UCSD-AML1 (cell line): ENCODE data around the gene ZDHHC24.

Source experiments
- DNase-seq: peaks from one replicate; lab custom pipeline; 2025; ENCODE audit not compliant: unreplicated experiment; lab: John Stamatoyannopoulos, UW

Gene ZDHHC24

DNA sequence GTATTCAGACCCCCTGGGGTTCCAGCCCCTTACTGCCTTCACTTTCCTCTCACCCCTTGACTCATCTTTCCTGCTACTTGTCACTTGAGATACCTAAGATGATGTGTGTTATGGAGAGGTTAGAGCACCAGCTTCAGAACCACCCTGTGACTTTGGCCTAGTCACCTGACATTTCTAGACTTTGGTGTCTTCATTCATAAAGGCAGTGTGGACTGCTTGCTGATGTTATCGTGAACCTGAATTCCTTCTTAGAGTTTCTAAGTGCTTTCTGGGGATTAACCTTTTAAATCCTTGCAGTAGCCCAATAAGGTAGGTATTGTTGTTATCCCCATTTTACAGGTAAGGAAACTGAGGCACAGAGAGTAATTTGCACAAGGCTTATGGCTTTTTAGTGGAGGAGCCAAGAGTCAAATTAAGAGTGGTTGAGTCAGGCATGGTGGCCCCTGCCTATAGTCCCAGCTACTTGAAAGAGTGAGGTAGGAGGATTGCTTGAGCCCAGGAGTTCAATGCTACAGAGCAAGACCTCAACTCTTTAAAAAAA, 40.5 kb downstream of the ZDHHC24 start:
- DNase-seq, result no peak

DNA sequence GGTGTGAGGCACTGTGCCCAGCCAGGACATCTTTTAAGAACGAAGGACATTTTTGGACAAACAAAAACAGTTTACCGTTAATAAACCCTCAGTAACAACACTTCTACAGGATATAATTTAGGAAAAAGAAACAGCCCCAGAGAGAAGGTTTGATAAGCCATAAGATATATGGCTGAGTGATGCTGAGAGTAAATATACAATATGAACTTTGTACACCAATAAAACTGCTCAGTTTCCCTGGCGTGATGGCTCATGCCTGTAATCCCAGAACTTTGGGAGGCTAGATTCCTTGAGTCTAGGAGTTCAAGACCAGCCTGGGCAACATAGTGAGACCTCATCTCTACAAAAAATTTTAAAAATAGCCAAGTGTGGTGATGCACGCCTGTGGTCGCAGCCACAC, 47.3 kb downstream of the ZDHHC24 start:
- no peak for DNase-seq

DNA sequence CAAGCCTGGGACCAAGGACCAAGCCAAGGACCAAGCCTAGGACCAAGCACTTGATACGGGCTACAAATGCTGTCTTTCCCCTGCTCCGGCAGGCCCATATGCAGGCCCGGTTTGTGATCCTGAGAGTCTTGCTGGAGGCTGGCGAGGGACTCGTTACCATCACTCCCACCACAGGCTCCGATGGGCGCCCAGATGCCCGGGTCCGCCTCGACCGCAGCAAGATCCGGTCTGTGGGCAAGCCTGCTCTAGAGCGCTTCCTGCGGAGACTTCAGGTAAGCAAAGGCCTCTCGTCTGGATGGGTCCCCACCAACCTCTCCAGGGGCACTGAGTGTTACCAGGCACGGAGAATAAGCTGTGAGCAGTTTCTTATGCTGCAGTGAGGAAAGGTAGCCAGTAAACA, 48.6 kb downstream of the ZDHHC24 start:
- no peak for DNase-seq

DNA sequence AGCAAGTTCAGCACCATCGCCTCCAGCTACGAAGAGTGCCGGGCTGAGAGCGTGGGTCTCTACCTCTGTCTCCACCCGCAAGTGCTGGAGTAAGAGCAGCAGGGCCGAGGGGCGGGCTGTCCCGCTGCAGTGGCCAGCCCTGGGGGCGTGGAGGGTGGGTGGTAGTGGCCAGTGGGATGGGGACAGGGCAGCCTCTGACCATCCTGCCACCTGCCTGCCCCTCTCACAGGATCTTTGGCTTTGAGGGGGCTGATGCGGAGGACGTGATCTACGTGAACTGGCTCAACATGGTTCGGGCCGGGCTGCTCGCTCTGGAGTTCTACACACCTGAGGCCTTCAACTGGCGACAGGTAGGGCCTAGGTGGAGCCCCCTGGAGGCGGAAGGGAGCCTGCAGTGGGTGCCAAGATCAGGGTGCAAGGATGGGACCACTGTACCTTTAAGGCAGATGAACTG, 50.4 kb downstream of the ZDHHC24 start:
- DNase-seq, result no peak

DNA sequence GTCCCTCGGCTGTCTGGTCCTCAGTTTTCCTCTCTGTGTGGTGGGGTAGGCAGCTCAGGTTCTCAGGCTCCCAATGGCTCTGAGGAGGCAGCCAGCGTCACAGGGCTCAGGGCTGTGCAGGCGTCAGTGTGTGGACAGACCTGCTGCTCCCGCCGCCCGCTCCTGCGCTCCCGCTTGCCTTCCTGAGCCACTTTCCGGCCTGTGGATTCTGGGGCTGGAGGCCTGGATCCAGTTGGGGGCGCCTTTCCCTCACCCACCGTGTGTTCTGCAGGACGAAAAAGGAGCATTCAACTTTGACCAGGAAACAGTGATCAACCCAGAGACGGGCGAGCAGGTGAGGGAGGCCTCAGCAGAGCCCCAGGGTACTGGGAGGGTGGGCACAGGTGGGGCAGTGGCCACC, 50.9 kb downstream of the ZDHHC24 start:
- no peak for DNase-seq

DNA sequence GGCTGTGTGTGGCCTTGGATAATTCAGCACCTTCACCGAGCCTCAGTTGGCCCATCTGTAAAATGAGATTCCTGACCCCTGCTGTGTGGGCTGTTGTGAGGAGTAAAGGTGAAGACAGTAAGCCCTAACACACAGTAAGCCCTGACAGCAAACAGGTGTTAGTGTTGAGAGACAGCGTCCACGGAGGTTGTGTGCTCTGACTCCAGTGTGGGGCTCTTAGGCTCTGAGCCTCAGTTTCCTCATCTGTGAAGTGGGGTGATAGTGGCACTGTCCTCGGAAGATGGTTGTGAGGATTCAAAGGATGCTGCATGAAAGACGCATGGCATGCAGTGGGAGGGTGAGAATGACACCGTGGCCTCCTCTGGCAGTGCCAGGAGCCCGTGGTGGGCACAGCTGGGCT, 51.4 kb downstream of the ZDHHC24 start:
- no peak for DNase-seq

DNA sequence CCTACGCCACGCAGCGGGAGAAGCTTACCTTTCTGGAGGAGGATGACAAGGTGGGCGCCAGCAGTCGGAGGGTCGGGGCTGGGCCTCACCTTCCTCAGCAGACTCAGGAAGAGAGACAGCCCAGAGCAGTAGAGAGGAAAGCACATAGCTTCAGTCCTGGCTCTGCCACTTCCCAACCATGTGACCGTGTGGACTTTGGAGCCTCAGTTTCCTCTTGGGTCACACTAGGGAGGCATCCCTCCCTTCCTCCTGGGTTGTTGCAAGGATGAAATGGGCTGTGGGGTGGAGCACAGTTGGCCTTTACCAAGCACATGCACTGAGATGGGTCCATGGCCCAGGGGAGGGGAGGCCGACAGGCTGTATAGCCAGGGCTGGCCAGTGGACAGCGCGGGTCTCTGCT, 52.7 kb downstream of the ZDHHC24 start:
- DNase-seq, result no peak

DNA sequence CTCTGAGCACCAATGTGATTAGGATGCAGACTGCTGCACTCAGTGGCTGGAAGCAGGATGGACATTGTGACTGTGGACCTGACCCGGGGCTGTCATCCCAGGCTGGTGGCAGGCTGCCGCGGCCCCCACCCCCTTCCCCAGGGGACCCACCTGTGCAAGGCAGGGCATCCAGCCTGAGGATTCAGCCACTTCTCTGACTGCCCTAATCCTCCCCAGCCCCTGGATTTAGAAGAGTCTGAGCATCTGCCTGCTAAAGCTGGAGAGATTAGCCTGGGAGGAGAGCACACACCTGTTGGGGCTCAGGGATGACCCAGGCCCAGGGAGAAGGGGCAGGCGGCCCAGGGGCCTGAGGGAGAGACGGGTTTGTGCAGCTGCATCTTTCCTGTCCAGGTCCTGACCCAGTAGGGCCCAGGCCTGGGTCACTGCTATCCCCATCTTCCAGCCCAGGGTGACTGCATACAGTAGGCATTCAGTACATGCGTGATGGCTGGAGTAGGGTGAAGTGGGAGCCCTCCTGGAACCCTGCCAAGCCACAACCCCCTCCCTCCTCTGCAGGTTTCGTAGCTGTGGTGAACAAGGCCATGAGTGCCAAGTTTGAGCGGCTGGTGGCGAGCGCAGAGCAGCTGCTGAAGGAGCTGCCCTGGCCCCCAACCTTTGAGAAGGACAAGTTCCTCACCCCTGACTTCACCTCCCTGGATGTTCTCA, 53.5 kb downstream of the ZDHHC24 start:
- DNase-seq, result no peak

DNA sequence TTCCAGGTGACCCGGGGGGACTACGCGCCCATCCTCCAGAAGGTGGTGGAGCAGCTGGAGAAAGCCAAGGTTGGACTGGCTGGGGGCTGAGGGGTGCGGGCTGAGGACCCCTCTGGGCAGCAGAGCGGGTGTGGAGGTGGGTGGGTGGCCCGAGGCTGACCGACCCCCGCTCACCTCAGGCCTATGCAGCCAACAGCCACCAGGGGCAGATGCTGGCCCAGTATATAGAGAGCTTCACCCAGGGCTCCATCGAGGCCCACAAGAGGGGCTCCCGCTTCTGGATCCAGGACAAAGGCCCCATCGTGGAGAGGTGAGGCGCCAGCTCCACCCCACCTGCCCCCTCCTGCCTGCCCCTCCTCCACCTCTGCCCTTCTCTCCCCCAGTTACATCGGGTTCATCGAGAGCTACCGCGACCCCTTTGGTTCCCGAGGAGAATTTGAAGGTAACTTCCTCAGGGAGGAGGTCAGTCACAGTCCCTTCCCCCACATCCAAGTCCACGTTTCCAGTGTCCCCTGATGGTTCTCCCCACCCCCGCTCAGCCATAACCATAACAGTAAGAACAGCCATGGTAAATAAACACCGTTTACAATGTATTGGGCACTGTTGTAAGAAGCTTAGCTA, 54.4 kb downstream of the ZDHHC24 start:
- DNase-seq, result no peak

DNA sequence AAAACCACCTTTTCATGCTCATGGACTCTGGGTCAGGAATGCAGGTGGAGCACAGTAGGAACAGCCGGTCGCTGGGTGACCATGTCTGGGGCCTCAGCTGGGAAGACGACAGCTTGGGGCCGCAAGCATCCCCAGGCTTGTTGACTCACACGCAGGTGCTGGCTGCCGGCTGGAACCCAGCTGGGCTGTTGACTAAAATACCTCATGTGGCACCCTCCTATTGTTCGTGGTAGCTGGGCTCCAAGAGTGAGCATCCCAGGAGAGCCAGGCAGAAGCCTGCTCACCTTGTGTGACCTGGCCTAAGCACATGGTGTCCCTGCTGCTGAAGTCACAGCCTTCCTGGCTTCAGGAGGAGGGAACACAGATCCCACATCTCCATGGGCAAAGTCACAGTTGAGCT, 56.2 kb downstream of the ZDHHC24 start:
- no peak for DNase-seq

DNA sequence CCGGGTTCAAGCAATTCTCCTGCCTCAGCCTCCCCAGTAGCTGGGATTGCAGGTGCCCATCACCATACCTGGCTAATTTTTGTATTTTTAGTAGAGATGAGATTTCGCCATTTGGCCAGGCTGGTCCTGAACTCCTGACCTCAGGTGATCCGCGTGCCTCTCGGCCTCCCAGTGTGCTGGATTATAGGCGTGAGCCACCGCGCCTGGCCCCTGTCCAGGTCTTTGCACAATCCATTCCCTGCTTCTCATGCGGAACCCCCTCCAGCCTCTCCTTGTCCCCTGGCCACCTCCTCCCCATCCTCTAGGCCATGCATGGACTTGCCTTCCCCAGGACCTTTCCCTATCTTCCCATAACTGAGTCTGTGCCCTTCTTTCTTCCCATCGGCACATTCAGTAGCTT, 56.9 kb downstream of the ZDHHC24 start:
- DNase-seq, result no peak

DNA sequence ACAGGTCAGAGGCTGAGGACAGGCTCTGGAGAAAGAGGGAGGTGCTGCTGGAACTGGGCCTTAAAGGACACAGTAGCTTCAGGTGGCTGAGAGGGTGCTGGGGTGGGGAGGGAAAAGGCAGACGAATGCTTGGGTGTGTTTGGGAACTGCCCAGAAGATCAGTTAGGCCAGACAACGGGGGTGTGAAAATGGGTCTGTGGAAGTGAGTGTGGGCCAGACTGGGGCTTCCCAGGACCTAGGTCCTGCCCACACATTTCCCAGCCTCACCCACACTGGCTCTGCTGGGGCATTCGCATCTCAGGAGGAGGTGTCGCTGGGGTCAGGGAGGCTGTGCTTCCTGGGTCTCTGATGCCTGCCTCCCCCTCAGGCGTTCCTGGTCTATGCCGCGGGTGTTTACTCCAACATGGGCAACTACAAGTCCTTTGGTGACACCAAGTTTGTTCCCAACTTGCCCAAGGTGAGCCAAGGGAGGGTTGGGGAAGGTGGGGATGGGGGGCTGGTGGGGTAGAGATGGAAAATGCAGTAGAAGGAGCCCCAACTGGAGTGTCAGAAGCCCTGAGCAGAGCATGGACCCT, 61.0 kb downstream of the ZDHHC24 start:
- no peak for DNase-seq

DNA sequence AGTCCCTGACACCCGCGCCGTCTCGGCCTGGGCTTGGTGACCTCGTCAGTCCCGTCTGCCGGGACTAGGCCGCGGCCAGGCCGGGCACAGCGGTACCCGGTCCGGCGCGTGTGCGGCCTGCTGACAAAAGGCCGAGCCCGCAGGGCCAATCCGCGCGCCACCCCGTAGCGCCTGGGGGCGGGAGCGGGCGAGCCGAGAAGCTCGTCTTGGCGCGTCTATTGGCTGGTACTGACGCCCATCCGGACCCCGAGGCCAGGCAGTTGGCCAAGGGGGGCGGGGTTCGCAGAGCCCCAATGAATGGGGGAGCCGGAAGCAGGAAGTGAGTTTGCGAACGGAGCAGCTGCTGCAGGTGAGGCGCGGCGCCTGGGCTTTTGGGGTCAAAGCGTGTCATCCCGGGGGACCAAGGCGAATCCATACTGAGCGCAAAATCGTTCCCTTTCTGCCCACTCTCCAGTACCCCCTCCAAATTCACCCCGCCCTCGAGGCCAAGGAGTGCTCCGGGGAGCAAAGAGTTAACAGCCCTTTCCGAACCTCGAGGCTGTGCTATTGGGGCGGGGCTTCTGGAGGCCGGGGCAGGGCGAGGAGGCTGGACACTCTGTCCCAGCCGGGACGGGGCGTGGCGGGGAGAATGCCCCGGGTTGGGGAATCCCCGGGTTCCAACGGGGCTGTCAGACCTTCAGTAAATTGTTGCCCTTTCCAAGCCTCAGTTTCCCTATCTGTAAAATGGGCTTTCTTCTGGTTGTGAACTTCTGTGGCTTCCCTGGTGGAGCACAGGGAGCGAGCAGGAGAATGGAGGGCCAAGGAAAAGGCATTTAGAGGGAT, 65.5 kb downstream of the ZDHHC24 start, which contains the start of gene DPP3:
TSS of gene DPP3 (plus strand) at position 318 of the 822 bp plus-strand sequence. CDS start 1,767 bp downstream, outside the sequence.
- DNase-seq, result peak; percentile 97

DNA sequence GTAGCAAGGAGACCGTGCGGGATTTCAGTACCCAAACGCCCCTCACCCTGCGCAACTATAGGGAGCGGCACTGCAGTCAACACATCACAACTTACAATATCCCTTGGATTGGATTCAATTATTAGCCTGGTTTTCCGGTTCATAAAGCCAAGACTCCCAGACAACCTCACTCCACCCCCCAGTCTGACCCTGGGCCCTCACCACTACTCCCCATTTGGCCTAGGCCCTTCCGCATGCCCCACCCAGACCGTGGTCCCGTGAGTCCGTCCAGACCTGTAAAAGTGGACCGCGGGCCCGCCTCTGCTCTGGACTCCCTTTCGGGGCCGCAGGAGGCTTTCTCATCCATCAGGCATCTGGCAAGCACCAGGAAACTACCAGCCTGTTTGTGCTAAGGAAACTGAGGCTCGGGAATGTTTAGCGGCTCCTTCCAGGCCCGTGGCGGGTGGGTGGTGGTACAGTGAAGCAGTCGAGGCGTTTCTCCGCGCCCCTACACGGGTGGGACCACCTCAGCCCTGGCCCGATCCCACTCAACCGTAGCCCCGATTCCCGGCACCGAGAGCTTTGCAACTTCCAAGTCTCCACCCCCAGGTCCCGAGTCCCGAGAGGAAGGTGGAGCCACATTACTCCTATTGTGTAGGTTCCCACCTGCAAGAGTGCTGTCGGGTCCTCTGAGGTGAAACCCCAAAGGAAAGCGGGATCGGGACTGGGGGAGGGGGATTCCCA, 66.3 kb downstream of the ZDHHC24 start:
- DNase-seq, result peak; percentile 43

DNA sequence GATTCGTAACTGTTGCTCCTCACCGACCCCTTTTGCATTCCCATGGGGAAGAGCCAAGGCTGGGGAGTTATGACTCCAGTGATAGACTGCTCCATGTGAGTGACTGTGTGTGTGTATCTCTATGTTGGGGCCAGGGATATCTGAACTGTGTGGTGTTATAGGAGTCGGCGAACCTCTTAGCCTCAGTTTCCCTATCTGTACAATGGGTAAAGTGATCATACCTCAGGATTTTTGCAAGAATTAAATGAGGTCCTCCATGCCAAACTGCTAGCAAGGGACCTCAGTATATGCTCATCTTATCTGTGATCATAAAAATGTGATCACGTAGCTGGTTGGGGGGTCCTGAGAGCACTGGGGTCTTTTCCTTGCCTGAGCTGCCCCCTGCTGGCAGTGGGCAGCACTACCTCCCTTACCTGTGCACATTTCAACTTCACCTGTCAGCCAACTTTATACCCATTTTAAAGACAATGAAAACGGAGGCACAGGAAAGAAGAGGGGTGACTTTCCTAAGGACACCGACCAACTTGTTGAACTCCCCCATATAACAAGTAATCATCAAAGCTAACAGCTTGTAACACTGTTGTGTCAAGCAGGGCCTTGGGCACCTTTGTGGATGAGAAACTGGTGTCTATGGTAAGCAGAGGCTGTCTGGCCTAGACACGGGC, 67.0 kb downstream of the ZDHHC24 start:
- no peak for DNase-seq

DNA sequence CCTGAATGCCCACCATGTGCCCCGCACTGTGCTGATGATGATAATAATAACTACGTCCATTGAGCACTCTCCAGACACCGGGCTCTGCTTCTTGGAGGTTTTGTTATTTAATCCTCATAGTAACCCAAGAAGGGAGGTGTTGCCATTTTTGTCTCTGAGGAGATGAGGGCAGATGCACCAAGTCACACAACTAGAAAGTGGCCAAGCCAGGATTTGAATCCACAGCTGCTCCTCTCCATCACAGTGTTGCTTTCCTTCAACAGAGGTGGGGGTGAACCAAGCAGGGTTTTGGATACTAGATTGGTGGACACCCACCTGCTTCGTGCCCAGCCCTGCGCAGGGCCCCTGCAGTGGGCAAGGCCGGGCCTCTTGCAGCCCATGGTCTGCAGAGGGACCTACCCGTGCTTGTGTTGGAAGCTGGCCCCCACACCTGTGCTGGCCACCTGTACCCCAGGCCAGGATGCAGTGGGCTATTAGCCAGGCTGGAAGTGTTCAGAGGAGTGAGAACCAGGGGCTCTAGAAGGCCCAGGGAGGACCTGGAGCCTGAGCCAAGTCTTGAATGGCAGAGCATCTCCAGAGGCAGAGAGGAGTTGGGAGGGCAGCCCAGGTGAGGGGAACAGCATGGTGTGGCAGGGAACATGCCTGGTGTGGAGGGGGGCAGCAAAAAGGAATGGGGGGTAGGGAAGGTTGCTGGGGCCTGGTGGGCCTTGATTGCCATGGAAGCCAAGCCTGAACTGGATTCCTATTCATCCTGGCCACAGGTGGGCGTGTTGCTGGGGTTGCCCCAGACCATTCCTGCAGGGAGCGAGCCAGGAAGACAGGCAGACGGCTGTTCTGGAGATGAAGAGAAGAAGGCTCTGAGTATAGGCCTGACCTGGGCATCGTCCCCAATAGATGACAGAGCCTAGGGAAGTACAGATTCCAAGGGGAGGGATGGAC, 68.3 kb downstream of the ZDHHC24 start:
- no peak for DNase-seq

DNA sequence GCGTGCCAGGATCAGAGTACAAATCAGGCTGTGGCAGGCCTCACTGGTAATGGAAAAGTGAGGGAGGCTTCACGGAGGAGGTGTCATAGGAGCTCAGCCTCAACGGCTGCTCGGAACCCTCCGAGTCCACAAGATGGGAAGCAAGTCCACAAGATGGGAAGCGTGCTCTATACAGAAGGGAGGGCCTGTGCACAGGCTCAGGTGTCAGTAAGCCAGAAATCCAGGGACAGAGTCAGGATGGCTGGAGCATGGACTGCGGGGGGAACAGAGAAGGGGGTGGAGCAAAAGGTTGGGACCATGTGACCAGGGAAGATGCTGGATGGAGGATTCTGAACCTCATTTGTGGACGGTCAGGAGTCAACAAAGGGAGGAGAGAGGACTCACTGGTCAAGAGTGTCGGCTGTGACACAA, 69.0 kb downstream of the ZDHHC24 start:
- no peak for DNase-seq

DNA sequence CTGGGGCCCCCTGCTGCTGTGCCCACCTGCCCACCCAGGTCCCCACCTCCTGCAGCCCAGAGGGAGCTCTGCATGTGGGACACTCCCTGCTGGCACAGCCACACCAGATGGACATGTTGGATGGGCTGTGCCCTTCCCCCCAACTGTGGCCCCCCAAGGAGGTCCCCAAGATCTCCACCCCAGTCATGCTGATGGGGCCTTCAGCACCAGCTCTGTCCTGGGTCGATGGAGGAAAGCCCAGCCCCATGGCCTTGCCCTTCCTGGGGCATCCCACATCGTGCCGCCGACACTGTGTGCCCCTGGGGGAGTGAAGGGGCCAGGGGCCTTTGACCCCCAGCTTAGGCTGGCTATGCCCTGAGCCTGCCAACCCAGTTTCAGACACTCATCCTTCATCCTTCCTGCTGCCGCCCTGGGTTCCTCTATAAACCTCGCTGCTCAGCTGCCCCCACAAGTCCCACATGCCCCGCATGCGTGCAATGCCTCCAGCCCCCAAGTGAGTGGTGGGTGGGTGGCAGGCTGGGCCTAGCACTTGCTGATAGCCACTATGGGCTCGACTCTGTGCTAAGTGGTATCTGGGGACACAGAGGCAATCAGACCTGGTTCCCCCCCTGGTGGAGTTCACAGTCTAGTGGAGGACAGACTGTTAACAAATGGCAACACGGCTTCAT, 69.5 kb downstream of the ZDHHC24 start:
- DNase-seq, result no peak
